Right ventricle myocardium inferior (tissue), 1 donor: ENCODE data around the gene SCRG1. TPM values are rescaled to one million over a fixed set of nuclear protein-coding genes. Genes with fewer than 3 reads are reported as not detected.

Source experiments
- ATAC-seq: fragments of 200-7000 bp; cut with Tn5 transposase; one replicate; pipeline ENCODE4 v1.9.1; 2020; ENCODE audit warnings: mild to moderate bottlenecking, moderate library complexity
- DNase-seq: peaks from one replicate; pipeline ENCODE4 v3.0.0; 2021; ENCODE audit errors: missing footprints
- intact Hi-C: fragments of 100-400 bp; cut with DNase I; formaldehyde crosslinking; loops from one replicate; pipeline ENCODE4 v1.11.0; 2022
- total RNA-seq: library from RNA; stranded (reverse); fragmentation: NEBNext Ultra II Directional; extraction: Animal tissue kit (Norgen Biotek cat#: 25700); gene quantifications from one replicate; pipeline ENCODE4 v1.2.1, GENCODE V29; 2021
- donor health status: DM: no; HTN: yes; CAD: no; lungs with severe emphysema.

The SCRG1 gene
- total RNA-seq, 1 donor from 2014 or later, result 0.76 TPM

DNA sequence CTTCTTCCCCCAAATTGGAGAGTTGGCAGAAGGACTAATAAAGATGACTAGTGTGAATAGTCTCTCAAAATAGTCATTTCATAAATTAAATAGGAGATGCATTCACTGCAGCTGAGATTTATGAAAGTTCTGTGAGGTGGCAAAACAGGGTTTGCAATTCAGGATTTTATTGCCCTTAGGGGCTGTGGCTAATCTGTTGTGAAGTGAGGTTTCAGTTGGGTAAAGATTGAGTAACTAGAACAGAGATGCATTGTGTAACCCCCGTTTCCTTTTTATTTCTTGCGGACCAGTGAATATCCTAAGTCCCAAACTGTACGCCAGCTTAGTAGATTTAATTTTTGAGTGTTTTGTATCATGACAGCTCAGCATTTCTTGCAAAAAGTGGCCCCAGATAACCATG is 16.2 kb upstream of the SCRG1 start:
- no peak for DNase-seq
- peak; percentile 47 for ATAC-seq
- intact Hi-C loops, result loop anchor here (5.0 kb wide), 1 partner anchor 403 kb away; no protein-coding TSS in a partner anchor

DNA sequence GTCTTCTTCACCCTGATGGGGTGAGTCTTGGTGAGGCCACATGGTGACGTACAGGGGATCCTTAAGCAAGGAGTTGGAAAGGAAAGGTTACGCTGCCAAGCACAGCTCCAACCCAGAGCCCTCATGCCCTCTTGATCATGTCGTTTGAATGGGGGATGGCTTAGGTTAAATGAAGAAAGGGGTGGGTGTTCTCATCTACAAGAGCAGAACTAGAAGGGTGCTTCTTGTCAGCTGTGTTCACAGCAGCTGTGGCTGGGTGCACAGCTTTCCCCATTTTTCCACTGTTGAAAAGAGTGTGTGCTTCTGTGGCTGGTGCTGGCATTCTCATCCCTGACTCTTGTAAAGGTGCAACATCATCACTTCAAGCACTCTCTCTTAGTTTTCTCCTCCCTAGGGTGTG is 15.5 kb upstream of the SCRG1 start:
- intact Hi-C loops, result loop anchor here (5.0 kb wide), 1 partner anchor 82 kb away; the partner anchor contains the start of gene HMGB2
- DNase-seq, result no peak
- no peak for ATAC-seq

DNA sequence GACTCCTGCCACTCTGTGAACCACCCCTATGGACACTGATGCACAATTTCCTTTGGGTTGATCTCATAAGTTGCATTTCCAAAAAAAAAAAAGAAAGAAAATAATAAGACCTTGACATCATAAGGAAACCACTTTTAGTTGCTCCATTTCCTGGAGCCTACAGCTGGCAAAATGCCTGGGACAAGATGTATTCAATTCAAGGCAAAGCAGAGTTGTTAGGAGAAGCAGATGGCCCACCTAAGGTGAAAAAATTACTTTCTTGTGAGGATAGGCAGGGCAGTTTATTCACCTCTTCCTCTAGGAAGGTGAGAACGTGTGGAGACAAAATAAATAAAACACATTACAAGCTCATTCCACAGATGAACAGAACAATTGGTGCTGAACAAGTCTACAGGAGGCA is 14.1 kb upstream of the SCRG1 start:
- ATAC-seq (no peak), DNase-seq (no peak)
- intact Hi-C loops, result loop anchor here (5.0 kb wide), 1 partner anchor 81 kb away; the partner anchor contains the start of gene HMGB2

DNA sequence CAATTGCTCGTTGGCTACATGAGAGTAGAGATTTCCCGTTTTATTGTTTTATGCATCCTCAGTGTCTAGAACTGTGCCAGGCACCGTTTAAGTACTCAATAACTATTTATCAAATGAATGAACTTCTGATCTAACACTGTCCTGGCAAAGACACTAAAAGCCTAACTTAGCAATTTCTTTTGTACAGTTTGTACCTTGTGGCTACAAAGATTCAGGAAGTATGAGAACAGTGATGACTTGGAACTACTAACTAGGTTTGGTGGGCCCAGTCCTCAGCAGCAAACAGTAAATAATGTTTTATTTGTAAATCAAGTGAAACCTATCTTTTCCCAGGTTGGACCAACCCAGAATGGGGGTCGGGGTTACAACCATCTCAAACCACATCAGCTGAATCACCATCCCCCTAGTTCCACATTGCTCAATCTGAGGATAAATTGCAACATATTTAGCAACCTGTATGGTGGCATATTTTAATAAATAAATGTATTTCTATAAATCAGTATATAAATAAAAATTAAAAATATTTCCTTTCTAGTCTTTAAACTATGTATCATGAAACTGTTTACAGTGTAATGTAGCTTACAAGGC is 12.3 kb upstream of the SCRG1 start:
- intact Hi-C loops, result loop anchor here (2.0 to 5.0 kb wide), 2 partner anchors 38 to 79 kb away; partner anchors contain the start of gene HMGB2
- ATAC-seq, result peak; percentile 32
- no peak for DNase-seq

DNA sequence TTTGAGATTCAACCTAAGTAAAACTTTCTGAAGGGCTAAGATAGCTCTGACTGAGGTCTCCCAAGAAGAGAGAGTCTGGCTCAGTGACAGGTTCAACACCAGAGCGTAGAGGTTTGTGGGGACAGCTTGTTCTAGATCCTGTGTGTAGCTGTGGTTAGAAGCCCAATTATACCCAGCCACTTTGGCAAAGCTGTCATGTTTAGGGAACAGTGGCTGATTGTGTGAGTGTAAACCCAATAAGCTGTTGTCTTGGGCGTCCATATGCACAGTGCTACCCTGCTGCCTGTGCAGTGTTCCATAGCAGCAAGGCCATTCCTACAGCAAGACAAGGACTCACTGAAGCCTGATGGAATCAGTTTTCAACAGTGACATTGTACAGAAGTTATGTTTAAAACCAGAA is 11.2 kb upstream of the SCRG1 start:
- DNase-seq (no peak), ATAC-seq (peak; percentile 61)
- intact Hi-C loops, result loop anchor here (2.0 to 5.0 kb wide), 2 partner anchors 37 to 78 kb away; partner anchors contain the start of gene HMGB2

DNA sequence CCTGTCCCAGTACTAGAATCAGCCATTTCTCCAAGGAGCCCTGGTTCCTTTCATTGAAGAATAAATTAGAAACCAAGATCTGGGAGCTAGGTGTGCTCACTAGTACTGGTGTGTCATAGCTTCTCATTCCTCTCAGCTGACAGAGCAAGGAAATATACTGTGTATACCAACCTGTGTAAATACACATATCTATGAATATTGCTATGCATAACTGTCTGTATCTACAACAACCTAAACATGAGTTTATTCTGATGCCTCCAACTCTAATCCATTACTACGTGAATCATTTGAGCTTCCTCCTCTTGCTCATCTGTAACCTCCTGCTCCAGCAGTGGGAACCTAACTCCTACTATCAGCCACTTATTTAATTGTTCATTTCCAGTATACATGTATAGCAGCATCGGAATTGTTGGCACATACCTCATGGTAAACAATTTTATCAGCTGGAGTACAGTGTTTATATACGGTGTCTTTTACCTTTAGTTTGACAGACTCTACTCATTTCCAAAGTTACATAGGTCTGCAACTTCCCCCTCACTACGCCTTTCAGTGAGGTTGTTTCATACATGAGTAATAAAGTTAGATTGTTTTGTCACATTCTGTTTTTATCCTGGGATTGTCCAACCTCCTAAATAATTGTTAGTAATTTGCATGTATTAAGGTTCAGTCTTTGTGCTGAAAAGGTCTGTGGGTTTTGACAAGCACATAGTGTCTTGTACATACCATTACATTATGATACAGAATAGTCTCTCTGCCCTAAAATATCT is 7.1 kb upstream of the SCRG1 start:
- DNase-seq (no peak), ATAC-seq (no peak)
- intact Hi-C loops, result no loop called here

DNA sequence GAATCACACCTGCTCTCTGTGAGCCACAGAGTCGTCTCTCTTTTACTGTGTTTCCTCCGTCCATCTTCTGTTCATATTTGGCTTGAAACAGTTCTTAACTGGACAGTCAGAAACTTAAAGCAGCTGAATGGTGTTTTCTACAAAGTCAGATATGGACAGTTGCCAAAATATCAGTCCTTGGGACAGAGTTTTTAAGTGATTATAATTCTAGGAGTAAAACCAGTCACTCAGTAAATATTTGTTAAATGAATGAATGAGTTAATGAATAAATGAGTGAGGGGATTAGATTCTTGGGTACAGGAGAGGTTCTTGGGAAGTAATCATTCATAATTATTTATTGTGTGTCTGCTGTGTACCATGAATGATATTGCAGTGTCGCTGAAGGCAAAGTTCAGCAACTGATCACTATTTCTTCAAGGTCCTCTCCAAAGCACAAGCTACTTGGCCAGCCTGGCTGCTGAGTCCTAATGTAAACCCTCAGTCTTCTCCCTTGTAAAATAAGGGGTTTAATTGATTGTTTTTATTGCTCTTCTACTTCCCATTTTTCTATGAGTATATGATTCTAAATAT is 5.5 kb upstream of the SCRG1 start:
- ATAC-seq (no peak), DNase-seq (no peak)
- intact Hi-C loops, result no loop called here

DNA sequence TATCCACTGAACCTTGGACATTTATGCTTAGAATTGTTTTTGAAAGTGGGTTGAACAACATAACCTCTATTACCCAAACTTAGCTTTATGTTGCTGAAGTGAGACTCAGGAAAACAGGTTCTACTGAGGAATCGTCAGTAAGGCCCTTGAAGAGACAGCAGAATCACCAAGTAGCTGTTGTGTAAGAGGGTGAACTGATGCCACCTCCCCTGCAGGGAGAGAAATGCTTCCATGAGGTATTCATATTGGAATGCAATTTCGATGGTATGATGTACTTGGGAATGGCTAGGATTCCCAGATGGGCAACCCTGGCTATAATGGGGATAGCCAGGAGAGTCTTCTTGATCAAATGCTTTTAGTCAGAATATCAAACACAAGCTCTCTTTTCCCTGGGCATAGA is 4.1 kb upstream of the SCRG1 start:
- DNase-seq (no peak), ATAC-seq (no peak)
- intact Hi-C loops, result no loop called here

DNA sequence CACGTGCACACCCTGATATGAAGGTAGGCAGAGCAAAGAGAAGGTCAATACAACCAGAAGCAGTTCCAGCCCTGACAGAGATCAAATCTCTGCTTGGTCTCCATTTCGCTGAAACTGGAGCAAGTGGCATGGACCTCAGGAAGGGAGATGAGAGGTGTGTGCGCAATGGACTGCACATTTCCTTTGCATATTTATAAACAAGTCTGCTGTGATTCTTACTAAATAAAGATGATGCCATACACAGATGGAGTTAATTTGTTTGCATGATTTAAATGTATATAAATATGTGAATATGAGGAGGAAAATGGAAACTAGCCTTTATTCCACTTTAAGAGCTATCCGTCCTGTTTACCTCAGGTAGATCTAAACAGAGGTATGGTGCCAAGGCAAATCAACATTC is 2.1 kb upstream of the SCRG1 start:
- ATAC-seq, result no peak
- intact Hi-C loops, result no loop called here

DNA sequence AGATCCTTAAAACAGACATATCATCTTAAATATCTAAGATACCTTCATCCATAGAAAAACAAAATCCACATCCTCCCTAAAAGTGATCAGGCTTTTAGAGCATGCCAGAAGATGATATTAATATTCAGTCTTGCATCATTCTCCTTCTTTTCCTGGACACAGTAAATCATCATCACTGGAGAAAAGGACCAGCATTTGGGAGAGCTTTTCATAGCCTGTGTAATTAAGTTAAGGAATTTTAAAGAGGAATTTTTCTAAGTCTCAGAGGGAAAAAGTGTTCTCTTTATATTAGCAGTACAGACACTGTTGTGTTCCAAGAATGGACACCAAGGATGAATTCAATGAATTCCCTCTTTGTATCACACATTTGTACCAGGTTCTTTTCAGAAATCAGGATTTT is 696 bp downstream of the SCRG1 start:
- no peak for ATAC-seq

More for the DNA sequence above, 2.1 kb upstream of the SCRG1 start:
- no peak for DNase-seq

DNA sequence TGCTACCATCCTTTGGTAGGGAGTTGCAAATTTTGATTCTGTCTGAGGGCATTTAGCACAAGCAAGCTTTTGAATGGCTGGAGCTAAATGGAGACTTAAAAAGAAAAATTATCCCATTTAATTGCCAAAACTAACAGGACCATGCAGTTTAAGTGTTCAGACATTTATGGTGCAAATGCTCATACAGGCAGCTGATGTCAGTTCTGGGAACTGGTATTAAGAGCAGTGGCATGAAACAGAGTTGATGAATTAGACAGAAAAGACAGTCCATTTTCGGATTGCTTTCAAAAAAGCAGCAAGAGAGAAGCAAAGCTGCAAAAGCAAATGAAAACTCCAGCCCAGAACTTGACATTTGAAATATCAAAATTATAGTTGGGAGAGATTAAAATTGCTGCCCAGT is 1.3 kb downstream of the SCRG1 start:
- intact Hi-C loops, result no loop called here
- ATAC-seq, result no peak

More for the DNA sequence above, 696 bp downstream of the SCRG1 start:
- DNase-seq, result no peak
- intact Hi-C loops, result no loop called here

DNA sequence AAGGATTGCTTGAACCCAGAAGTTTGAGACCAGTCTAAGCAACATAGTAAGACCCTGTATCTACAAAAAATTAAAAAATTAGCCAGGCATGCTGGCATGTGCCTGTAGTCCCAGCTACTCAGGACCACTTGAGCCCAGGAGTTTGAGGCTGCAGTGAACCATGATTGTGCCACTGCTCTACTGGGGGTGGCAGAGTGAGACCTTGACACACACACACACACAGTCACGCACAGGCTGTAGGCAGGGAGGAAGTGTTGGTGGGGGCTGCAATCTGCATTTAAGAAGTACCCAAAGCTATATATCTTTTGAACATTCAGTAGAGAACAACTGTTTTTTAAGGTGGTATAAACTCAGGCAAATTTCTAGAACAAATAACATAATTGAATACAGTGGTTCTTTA is 7.2 kb downstream of the SCRG1 start:
- intact Hi-C loops, result no loop called here
- DNase-seq (no peak), ATAC-seq (no peak)

More for the DNA sequence above, 1.3 kb downstream of the SCRG1 start:
- no peak for DNase-seq

DNA sequence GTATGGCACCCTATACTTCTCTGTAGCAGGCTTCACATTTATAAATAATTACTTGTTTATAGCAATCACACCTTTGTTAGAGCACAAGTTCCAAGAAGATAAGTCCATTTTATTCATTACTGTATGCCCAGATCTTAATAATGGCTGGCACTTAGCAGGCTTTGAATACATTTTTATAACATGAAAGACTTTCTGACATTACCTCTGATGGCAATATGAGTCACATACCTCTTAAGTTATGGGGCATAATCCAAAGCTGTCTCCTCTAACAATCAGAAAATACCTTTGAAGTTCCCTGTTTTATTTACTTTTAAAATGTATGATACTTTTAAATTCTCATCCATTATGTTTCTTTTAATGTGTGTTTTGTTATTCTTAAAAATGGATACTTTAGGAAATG is 12.2 kb downstream of the SCRG1 start:
- intact Hi-C loops, result no loop called here
- DNase-seq (no peak), ATAC-seq (no peak)

DNA sequence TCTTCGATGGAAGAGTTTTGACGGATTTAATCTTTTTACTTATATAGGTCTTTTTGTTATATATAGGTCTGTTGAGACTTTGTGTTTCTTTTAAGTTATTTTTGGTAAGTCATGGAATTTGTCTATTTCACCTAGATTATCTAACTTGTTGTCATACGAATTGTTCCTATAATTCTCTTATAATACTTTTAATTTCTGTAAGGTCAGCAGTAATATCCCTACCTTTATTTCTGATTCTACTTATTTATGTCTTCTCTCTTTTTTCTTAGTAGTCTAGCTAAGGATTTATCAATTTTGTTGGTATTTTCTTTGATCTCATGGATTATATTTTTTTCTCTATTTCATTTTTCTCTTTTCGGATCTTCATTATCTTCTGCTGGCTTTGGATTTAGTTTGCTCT is 16.6 kb downstream of the SCRG1 start:
- DNase-seq (no peak), ATAC-seq (no peak)
- intact Hi-C loops, result no loop called here

DNA sequence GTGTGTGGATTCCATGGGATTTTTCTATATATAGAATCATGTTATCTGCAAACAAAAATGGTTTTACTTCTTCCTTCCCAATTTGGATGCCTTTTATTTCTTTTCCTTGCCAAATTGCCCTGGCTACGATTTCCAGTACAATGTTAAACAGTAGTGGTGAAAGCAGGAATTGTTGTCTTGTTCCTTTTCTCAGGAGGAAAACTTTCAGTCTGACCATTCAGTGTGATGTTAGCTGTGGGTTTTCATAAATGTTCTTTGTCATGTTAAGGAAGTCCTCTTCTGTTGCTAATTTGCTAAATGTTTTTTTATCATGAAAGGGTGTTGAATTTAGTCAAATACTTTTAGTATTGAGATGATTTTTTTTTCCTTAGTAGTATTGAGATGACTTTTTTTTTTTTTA is 17.3 kb downstream of the SCRG1 start:
- ATAC-seq, result no peak
- intact Hi-C loops, result no loop called here
- no peak for DNase-seq

DNA sequence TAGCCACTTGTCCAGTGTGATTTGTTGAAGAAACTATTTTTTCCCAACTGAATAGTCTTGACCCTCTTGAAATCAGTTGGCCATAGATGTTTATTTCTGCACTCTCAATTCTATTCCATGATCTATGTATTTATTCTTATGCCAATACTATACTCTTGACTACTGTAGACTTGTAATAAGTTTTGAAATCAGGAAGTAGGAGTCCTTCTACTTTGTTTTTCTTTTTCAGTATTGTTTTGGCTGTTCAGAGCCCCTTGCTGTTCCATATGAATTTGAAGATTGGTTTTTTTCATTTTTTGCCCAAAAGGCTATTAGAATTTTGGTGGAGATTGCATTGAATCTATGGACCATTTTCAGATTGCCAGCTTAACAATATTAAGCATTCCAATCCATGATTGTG is 17.9 kb downstream of the SCRG1 start:
- ATAC-seq (no peak), DNase-seq (no peak)
- intact Hi-C loops, result no loop called here

DNA sequence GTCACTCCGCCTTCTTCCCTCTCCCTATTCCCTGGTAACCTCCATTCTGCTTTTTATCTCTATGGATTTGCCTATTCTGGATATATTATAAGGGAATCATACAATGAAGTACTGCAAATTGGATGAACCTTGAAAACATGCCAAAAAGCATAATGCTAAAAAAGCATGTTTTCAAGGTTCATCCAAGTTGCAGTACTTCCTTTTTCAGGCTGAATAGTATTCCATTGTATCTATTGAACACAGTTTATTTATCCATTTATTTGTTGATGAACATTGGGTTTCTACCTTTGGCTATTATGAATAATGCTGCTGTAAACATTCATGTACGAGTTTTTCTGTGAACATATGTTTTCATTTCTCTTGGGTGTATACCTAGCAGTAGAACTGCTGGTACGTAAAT is 19.0 kb downstream of the SCRG1 start:
- intact Hi-C loops, result no loop called here
- ATAC-seq (no peak), DNase-seq (no peak)

DNA sequence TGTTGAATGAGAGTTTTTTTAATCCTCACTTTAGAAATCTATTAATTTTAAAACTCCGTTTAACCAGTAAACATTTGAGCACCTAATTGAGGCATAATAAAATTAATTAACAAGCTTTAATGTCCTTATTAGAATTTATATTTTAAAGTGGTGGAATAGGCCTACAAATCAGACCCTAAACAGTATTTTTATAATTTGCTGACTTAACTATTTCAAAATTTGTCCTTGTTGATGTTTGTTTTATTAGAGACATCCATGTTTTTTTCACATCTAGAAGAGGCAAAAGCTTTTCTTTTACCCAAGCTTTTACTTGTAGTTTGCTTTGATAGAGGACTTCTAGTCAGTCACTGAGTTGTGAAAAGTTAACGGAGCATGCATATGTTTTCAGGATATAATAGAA is 24.3 kb downstream of the SCRG1 start:
- DNase-seq (no peak), ATAC-seq (no peak)
- intact Hi-C loops, result no loop called here

DNA sequence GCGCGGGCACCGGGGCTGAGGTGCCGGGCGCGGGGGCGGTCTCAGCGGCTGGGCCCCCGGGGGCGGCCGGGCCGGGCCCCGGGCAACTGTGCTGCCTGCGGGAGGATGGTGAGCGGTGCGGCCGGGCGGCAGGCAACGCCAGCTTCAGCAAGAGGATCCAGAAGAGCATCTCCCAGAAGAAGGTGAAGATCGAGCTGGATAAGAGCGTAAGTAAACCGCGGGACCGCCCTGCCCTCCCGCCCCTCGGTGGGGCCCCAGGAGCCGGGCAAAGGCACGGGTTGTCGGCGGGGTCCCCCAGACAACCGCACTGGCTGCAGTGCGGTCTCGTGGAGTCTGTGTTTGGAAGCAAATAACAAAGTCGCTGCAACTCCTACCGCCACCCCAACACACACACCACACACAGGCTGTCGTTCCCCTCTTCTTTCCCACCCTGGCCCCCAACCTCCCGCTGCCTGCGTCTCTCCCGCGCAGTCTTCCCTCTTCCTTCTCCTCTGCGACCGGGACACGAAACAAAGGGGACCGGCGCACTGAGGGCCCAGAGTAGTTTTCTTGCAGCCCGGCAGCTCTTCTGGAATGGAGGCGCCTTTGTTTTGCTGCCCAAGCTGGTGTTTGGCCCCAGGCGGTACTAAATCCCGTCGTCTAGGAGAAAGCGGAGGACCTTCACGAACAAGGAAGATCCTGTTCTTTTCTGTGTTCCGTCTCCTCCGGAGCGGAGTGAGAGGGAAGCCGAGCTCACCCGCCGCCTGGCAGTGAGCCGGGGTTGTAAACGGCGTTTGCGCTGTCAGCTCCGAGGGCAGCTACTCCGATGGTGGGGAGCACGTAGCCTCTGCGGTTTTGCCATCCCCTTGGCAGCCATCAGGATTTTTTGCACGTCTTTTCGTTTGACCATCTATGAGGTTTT is 27.4 kb downstream of the SCRG1 start:
- ATAC-seq, result peak; percentile 28
- intact Hi-C loops, result loop anchor here (2.0 kb wide), 1 partner anchor 39 kb away; no protein-coding TSS in a partner anchor
- DNase-seq, result peak; percentile 86
